Myocyte (in vitro differentiated cells): ENCODE data around the gene SSBP1. TPM values are rescaled to one million over a fixed set of nuclear protein-coding genes. Genes with fewer than 3 reads are reported as not detected.

Source experiments
- DNase-seq: peaks from one replicate; pipeline ENCODE4 v3.0.0-alpha.2; 2012; ENCODE audit warnings: low read depth
- total RNA-seq: library from RNA; depleted of rRNA; stranded (reverse); fragments of >200 nt; gene quantifications from 2 replicates; pipeline ENCODE4 v1.2.3, GENCODE V29; 2014

Gene SSBP1
- total RNA-seq, 1 donor from 2014 or later: 193 TPM

GRCh38 chr7:141709318-141709717 is 28.8 kb upstream of the SSBP1 start:
- no peak for DNase-seq

- DNase-seq: no peak
These were observed 28.4 kb upstream of the SSBP1 start for GRCh38 chr7:141709749-141710148.

GRCh38 chr7:141710301-141710700 is 27.9 kb upstream of the SSBP1 start:
- DNase-seq: no peak

- no peak for DNase-seq
These were observed 25.4 kb upstream of the SSBP1 start for GRCh38 chr7:141712603-141713255.

GRCh38 chr7:141713890-141714289 is 24.3 kb upstream of the SSBP1 start:
- no peak for DNase-seq

- no peak for DNase-seq
These were observed 23.6 kb upstream of the SSBP1 start for GRCh38 chr7:141714571-141714970.

GRCh38 chr7:141715018-141715417 is 23.1 kb upstream of the SSBP1 start:
- no peak for DNase-seq

- DNase-seq: peak; percentile 14
These were observed 22.1 kb upstream of the SSBP1 start for GRCh38 chr7:141715794-141716689.

GRCh38 chr7:141717450-141717849 is 20.7 kb upstream of the SSBP1 start:
- DNase-seq: no peak

GRCh38 chr7:141722529-141722928 is 15.6 kb upstream of the SSBP1 start:
- DNase-seq: no peak

GRCh38 chr7:141729020-141729419 is 9.1 kb upstream of the SSBP1 start:
- DNase-seq: no peak

- DNase-seq: peak; percentile 6
These were observed 6.5 kb upstream of the SSBP1 start for GRCh38 chr7:141731476-141732149.

GRCh38 chr7:141737118-141737835 is 881 bp upstream of the SSBP1 start:
- DNase-seq: no peak

- DNase-seq: no peak
These were observed 445 bp downstream of the SSBP1 start for GRCh38 chr7:141738592-141739013.

- DNase-seq: no peak
These were observed 1.1 kb downstream of the SSBP1 start for GRCh38 chr7:141739250-141739649.

- DNase-seq: no peak
These were observed 4.1 kb downstream of the SSBP1 start for GRCh38 chr7:141742229-141742628.

GRCh38 chr7:141744131-141744530 is 6.0 kb downstream of the SSBP1 start:
- DNase-seq: peak; percentile 57

GRCh38 chr7:141748396-141748795 is 10.2 kb downstream of the SSBP1 start:
- DNase-seq: peak; percentile 42

- peak; percentile 34 for DNase-seq
These were observed 13.7 kb downstream of the SSBP1 start for GRCh38 chr7:141751904-141752303.

GRCh38 chr7:141752634-141753033 is 14.5 kb downstream of the SSBP1 start:
- no peak for DNase-seq

GRCh38 chr7:141754939-141755338 is 16.8 kb downstream of the SSBP1 start:
- peak; percentile 41 for DNase-seq
